Upper lobe of left lung (tissue), 6 donors: ENCODE data around the gene ATOSA. TPM values are rescaled to one million over a fixed set of nuclear protein-coding genes. Genes with fewer than 3 reads are reported as not detected.

Source experiments
- ATAC-seq, 2 donors: fragments of 200-7000 bp; cut with Tn5 transposase; one replicate each; pipeline ENCODE4 v1.9.1; 2022; ENCODE audit warnings: mild to moderate bottlenecking in 2 of 2, moderate library complexity in 2 of 2; ENCODE audit not compliant: low FRiP score in 2 of 2
- DNase-seq, 2 donors: peaks; one replicate each; pipeline ENCODE4 v3.0.0-alpha.2; 2019 to 2020
- H3K27ac ChIP-seq, 4 donors: fragments of 200-600 bp; sonication (generic); one replicate each; pipeline ENCODE4 v1.5.1; 2016 to 2019
- H3K27me3 ChIP-seq, 4 donors: fragments of 200-600 bp; sonication (generic); one replicate each; pipeline ENCODE4 v1.5.1; 2017 to 2019
- H3K36me3 ChIP-seq, 4 donors: fragments of 200-600 bp; sonication (generic); one replicate each; pipeline ENCODE4 v1.5.1; 2016 to 2019
- H3K4me1 ChIP-seq, 4 donors: fragments of 200-600 bp; sonication (generic); one replicate each; pipeline ENCODE4 v1.5.1; 2018 to 2019
- H3K4me3 ChIP-seq, 4 donors: fragments of 200-600 bp; sonication (generic); one replicate each; pipeline ENCODE4 v1.5.1; 2017 to 2019; ENCODE audit warnings: mild to moderate bottlenecking in 2 of 4, moderate library complexity in 1 of 4
- H3K9me3 ChIP-seq, 4 donors: fragments of 200-600 bp; sonication (generic); one replicate each; pipeline ENCODE4 v1.5.1; 2018 to 2019
- EP300 ChIP-seq, 4 donors: sonication (generic); formaldehyde crosslinking; IDR thresholded peaks; one replicate each; pipeline ENCODE4 v1.5.1; 2017; ENCODE audit warnings: antibody characterized with exemption in 4 of 4, control low read depth in 2 of 4
- POLR2A ChIP-seq, 4 donors: fragments of 450-650 bp; IDR thresholded peaks; one replicate each; pipeline ENCODE4 v1.5.1; 2016 to 2017; ENCODE audit warnings: antibody characterized with exemption in 4 of 4, mild to moderate bottlenecking in 2 of 4
- POLR2AphosphoS5 ChIP-seq, 2 donors: sonication (generic); formaldehyde crosslinking; IDR thresholded peaks; one replicate each; pipeline ENCODE4 v1.5.1; 2017; ENCODE audit warnings: antibody characterized with exemption in 2 of 2
- WGBS, 2 donors: methylation state at CpG; one replicate each; pipeline ENCODE4 v1.1.5; 2017 to 2018; 5-methylcytosine and 5-hydroxymethylcytosine counted together
- total RNA-seq, 6 donors: library from RNA; depleted of rRNA in 4 of 6; stranded (reverse); fragments of >200 nt in 4 of 6; gene quantifications; one replicate each; pipeline versions ENCODE4 v1.1.0 to v1.2.1, GENCODE V29; 2016 to 2021
- TF ChIP-seq, protein P1 (sequence below), 6 experiments: fragments of 450-650 bp in 4 of 6; fragments of 200-600 bp in 2 of 6; sonication (generic) in 2 of 6; IDR thresholded peaks; one replicate each; pipeline ENCODE4 v1.5.1; 2016 to 2019; ENCODE audit warnings: antibody characterized with exemption in 6 of 6
- donor health status: DM: no; HTN: no; CAD: no; lungs with moderate emphysema.
- donor health status: DM: no; HTN: yes; CAD: no; lungs with severe emphysema.

Gene ATOSA
- total RNA-seq, 6 donors from 2014 or later, result 30.8 to 115 (median 45.4) TPM

DNA sequence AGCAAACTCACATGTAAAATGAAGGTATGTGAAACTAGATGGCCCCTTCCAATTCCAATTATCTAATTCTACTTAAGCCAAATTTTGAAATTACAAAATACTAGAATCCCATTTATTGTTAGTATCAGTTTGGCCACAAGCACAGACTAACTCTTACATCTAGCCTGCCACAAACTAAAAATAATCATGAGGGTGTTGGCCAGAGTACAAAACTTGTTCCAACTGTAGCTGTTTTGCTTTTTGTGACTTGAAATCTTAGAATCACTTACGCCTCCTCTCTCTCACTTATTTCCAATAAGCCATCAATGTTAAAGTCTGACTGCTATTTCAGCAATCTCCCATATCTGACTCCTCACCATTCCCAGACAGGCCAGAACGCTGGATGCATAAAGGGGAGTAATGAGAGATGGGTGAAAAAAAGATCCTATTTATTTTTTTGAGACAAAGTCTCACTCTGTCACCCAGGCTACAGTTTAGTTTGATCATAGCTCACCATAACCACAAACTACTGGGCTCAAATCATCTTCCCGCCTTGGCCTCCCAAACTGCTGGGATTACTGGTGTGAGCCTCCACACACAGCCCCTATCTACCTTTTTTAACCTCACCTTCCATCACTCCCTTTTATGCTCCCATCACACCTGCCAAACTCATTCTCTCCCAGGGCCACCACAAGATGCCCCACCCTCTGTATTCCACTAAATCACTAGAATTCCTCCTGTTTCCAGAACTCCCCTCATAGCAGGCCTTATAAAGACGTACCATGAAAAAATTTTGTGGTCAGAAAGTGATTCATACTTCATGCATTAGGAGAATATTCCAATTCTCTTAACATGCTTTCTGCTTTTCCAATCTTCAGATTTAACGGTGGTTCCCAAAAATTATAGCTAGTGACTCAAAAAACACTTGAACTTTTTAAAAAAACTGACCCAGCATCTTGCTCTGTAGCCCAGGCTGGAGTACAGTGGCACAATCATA lies 36.5 kb downstream of the ATOSA start:
- Histone ChIP-seq H3K9me3 (no peaks in the 10 kb centered on the region), H3K36me3 (peaks cover 0 to 18% (median 0%) of the 10 kb centered on the region in 4 donors), H3K4me3 (no peak overlapping the region), H3K4me1 (peaks cover 0 to 3% (median 0%) of the 10 kb centered on the region in 4 donors), H3K27ac (peak overlapping the region in 2 of 4 donors; percentile 2 to 7), H3K27me3 (no peaks in the 10 kb centered on the region)
- no peak for TF ChIP-seq EP300 (IDR thresholded peaks at IDR 0.05)
- TF ChIP-seq POLR2AphosphoS5 (IDR thresholded peaks at IDR 0.05), result no peak
- TF ChIP-seq, protein P1, sequence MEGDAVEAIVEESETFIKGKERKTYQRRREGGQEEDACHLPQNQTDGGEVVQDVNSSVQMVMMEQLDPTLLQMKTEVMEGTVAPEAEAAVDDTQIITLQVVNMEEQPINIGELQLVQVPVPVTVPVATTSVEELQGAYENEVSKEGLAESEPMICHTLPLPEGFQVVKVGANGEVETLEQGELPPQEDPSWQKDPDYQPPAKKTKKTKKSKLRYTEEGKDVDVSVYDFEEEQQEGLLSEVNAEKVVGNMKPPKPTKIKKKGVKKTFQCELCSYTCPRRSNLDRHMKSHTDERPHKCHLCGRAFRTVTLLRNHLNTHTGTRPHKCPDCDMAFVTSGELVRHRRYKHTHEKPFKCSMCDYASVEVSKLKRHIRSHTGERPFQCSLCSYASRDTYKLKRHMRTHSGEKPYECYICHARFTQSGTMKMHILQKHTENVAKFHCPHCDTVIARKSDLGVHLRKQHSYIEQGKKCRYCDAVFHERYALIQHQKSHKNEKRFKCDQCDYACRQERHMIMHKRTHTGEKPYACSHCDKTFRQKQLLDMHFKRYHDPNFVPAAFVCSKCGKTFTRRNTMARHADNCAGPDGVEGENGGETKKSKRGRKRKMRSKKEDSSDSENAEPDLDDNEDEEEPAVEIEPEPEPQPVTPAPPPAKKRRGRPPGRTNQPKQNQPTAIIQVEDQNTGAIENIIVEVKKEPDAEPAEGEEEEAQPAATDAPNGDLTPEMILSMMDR (IDR thresholded peaks at IDR 0.05), result no peak
- no peak for TF ChIP-seq POLR2A (IDR thresholded peaks at IDR 0.05)
- no peak for DNase-seq
- 80 to 82% methylated on average over 5 of the region's 5 CpGs for WGBS, 2 donors
- ATAC-seq, result peak in 1 of 2 donors; percentile 38

DNA sequence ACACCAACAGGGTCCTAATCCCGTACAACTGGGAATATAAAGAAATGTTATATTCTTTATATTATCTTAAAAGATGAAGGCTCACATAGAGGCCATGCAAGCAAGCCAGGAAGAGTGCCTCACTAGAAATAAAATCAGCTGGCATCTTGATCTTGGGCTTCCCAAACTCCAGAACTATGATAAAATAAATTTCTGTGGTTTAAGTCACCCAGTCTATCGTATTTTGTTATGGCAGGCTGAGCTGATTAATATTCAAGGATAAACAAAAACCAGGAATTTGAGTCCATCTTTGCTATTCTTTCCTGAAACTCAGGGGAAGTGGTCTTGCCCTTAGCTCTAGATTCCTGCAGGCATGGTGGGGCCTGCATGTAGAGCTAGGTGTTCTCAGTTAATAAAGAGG lies 42.7 kb downstream of the ATOSA start:
- no peak overlapping the region for H3K27ac ChIP-seq
- peaks cover 0 to 4% (median 0%) of the 10 kb centered on the region in 4 donors for H3K4me1 ChIP-seq
- WGBS, 2 donors, result 79 to 89% methylated on average over 2 of the region's 2 CpGs
- ATAC-seq (no peak), DNase-seq (no peak)
- H3K4me3 ChIP-seq, result no peak overlapping the region
- H3K9me3 ChIP-seq, result no peaks in the 10 kb centered on the region
- TF ChIP-seq, protein P1 (IDR thresholded peaks at IDR 0.05), result no peak
- TF ChIP-seq EP300 (IDR thresholded peaks at IDR 0.05), result no peak
- no peak for TF ChIP-seq POLR2AphosphoS5 (IDR thresholded peaks at IDR 0.05)
- no peak for TF ChIP-seq POLR2A (IDR thresholded peaks at IDR 0.05)
- H3K36me3 ChIP-seq, result peaks cover 0 to 26% (median 3%) of the 10 kb centered on the region in 4 donors
- no peaks in the 10 kb centered on the region for H3K27me3 ChIP-seq

DNA sequence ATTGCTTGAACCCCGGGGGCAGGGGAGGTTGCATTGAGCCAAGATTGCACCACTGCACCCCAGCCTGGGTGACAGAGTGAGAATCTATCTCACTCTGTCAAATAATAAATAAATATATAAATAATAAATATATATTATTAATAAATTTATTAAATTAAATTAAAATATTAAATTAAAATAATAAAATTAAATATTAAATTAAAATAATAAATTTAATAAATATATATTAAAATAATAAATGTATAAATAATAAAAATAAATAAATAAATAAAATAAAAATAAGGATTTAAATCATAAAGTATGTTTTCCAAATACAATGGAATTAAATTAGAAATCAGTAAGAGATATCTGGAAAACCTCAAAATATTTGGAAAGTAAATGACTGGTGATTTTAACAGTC lies 43.3 kb downstream of the ATOSA start:
- 90 to 96% methylated on average over 1 of the region's 1 CpG for WGBS, 2 donors
- Histone ChIP-seq H3K27ac (no peak overlapping the region), H3K4me3 (no peak overlapping the region), H3K36me3 (peaks cover 0 to 30% (median 3%) of the 10 kb centered on the region in 4 donors), H3K27me3 (no peaks in the 10 kb centered on the region), H3K9me3 (no peaks in the 10 kb centered on the region), H3K4me1 (peaks cover 0 to 4% (median 0%) of the 10 kb centered on the region in 4 donors)
- TF ChIP-seq, protein P1 (IDR thresholded peaks at IDR 0.05), result no peak
- no peak for TF ChIP-seq POLR2A (IDR thresholded peaks at IDR 0.05)
- no peak for TF ChIP-seq POLR2AphosphoS5 (IDR thresholded peaks at IDR 0.05)
- no peak for TF ChIP-seq EP300 (IDR thresholded peaks at IDR 0.05)
- DNase-seq (no peak), ATAC-seq (no peak)

Other genes with a start within 250 kb of the ATOSA start
- gene MYO5A, start 150.5 kb downstream of the ATOSA start, total RNA-seq, result 10 to 100 TPM; 24.8 to 76.5 (median 35.5) TPM
- gene ARPP19, start 110.4 kb downstream of the ATOSA start, total RNA-seq, result 100 to 1,000 TPM in 4 of 6 donors, 10 to 100 TPM in 2; 29.3 to 159 (median 139) TPM
- gene ONECUT1, start 110.9 kb upstream of the ATOSA start, total RNA-seq, result under 1 TPM in 1 of 6 donors, not detected in 5; 0.17 TPM